Gastrocnemius medialis (tissue), 4 donors: ENCODE data around the gene ANKRD35. TPM values are rescaled to one million over a fixed set of nuclear protein-coding genes. Genes with fewer than 3 reads are reported as not detected.
"Not testable (repeated sequence)": the region's sequence is repeated elsewhere in the genome, so short reads cannot be mapped to it uniquely, and the experiment has no call there.

Experiments
- ATAC-seq, 2 donors: fragments of 150-250 bp; one replicate each; pipeline ENCODE4 v1.9.1; 2016
- DNase-seq, 2 donors: peaks; one replicate each; pipeline ENCODE4 v3.0.0-alpha.2; 2019
- H3K27ac ChIP-seq, 4 donors: fragments of 200-600 bp; sonication (generic); 1 replicate in 1 of 4; 2 replicates in 3 of 4; pipeline ENCODE4 v1.5.1; 2016 to 2018; ENCODE audit warnings: mild to moderate bottlenecking in 2 of 4, moderate library complexity in 1 of 4
- H3K27me3 ChIP-seq, 3 donors: fragments of 200-600 bp; sonication (generic) in 2 of 3; 1 replicate in 1 of 3; 2 replicates in 2 of 3; pipeline versions ENCODE4 v1.5.1 to v1.6.0; 2016 to 2019; ENCODE audit warnings: mild to moderate bottlenecking in 1 of 3, moderate library complexity in 1 of 3
- H3K36me3 ChIP-seq, 2 donors: fragments of 200-600 bp; sonication (generic) in 1 of 2; one replicate each; pipeline ENCODE4 v1.5.1; 2017 to 2018
- H3K4me1 ChIP-seq, 2 donors: fragments of 200-600 bp; sonication (generic) in 1 of 2; one replicate each; pipeline ENCODE4 v1.5.1; 2016 to 2017; ENCODE audit warnings: mild to moderate bottlenecking in 2 of 2
- H3K4me3 ChIP-seq, 4 donors: fragments of 200-600 bp; sonication (generic) in 3 of 4; 1 replicate in 1 of 4; 2 replicates in 3 of 4; pipeline ENCODE4 v1.5.1; 2016 to 2019; ENCODE audit warnings: mild to moderate bottlenecking in 2 of 4
- H3K9me3 ChIP-seq, 3 donors: fragments of 200-600 bp; sonication (generic) in 2 of 3; 1 replicate in 1 of 3; 2 replicates in 2 of 3; pipeline ENCODE4 v1.5.1; 2016 to 2019
- CTCF ChIP-seq, 5 experiments: fragments of 450-650 bp in 3 of 5; fragments of 200-600 bp in 2 of 5; sonication (generic) in 2 of 5; IDR thresholded peaks in 4 of 5; conservative IDR thresholded peaks in 1 of 5; 1 replicate in 4 of 5; 2 replicates in 1 of 5; pipeline ENCODE4 v1.5.1; 2016 to 2019; ENCODE audit warnings: antibody characterized with exemption in 5 of 5, mild to moderate bottlenecking in 3 of 5, moderate library complexity in 3 of 5
- POLR2A ChIP-seq, 2 donors: fragments of 450-650 bp; IDR thresholded peaks; one replicate each; pipeline ENCODE4 v1.6.1; 2017; ENCODE audit warnings: antibody characterized with exemption in 2 of 2, mild to moderate bottlenecking in 2 of 2, moderate library complexity in 2 of 2
- in situ Hi-C, 4 donors: fragments of 200-750 bp; cut with MboI; loops; one replicate each; pipeline versions ENCODE4 v1.15.0 to v1.8.0; 2017; ENCODE audit warnings: low sequenced_read_pairs in 4 of 4
- intact Hi-C: fragments of 100-400 bp; cut with DNase I; formaldehyde crosslinking; loops from one replicate; pipeline ENCODE4 v1.15.1; 2023; ENCODE audit warnings: low total_unique reads
- microRNA-seq, 2 donors: library from miRNA; unstranded; fragments of <30 nt; microRNA quantifications; one replicate each; pipeline ENCODE4, GENCODE V29; 2016; ENCODE audit warnings: borderline replicate concordance in 2 of 2
- total RNA-seq, 4 donors: library from RNA; depleted of rRNA; stranded (reverse); fragments of >200 nt; gene quantifications; one replicate each; pipeline versions ENCODE4 v1.1.0 to v1.2.3, GENCODE V29; 2016

Gene ANKRD35
- total RNA-seq, 4 donors from 2014 or later = 8.0 to 19.5 (median 10.7) TPM

- Histone ChIP-seq H3K4me3 (peak overlapping the region; percentile 63 to 80 (median 74)), H3K27ac (peak overlapping the region; percentile 86 to 92 (median 88)), H3K4me1 (peaks cover 13 to 15% of the 10 kb centered on the region in 2 donors), H3K27me3 (no peaks in the 10 kb centered on the region), H3K36me3 (peaks cover 8 to 38% of the 10 kb centered on the region in 2 donors), H3K9me3 (no peaks in the 10 kb centered on the region)
- intact Hi-C loops = loop anchor here (1.0 to 10.0 kb wide), 2 partner anchors 21 to 50 kb away; partner anchors contain the start of gene NUDT17
- DNase-seq = no peak
- no peak for ATAC-seq
- TF ChIP-seq CTCF (IDR thresholded peaks at IDR 0.05 in 4 of 5, conservative IDR thresholded peaks at IDR 0.05 in 1 of 5) = no peak
- TF ChIP-seq POLR2A (IDR thresholded peaks at IDR 0.05) = no peak
- in situ Hi-C loops = no loop called here
Measured at GRCh38 chr1:145824499-145824842, 61.2 kb downstream of the ANKRD35 start.

GRCh38 chr1:145823565-145824498 is 61.8 kb downstream of the ANKRD35 start, which contains the start of the genes POLR3C and RNF115:
Gene POLR3C, plus strand, starts transcription at chr1:145824200. Its CDS starts 1,577 bp downstream, at chr1:145825777.
Gene RNF115, minus strand, starts transcription at chr1:145824095. Its CDS starts 222 bp downstream, at chr1:145823873.
- ATAC-seq = peak; percentile 87 to 89
- in situ Hi-C loops = no loop called here
- intact Hi-C loops = loop anchor here (1.0 to 10.0 kb wide), 2 partner anchors 21 to 51 kb away; partner anchors contain the start of gene NUDT17

GRCh38 chr1:145822779-145823331 is 62.8 kb downstream of the ANKRD35 start:
- DNase-seq, in situ Hi-C loops, H3K27me3 ChIP-seq, H3K9me3 ChIP-seq: not testable (repeated sequence)
- ATAC-seq = peak; percentile 8 to 26
- H3K27ac ChIP-seq = peak overlapping the region; percentile 36 to 92 (median 84)
- H3K4me3 ChIP-seq = peak overlapping the region in 1 of 4 donors; percentile 72
- H3K36me3 ChIP-seq = peaks cover 5 to 22% of the 10 kb centered on the region in 2 donors
- intact Hi-C loops = loop anchor here (10.0 kb wide), 1 partner anchor 52 kb away; no protein-coding TSS in a partner anchor
- peaks cover 17 to 20% of the 10 kb centered on the region in 2 donors for H3K4me1 ChIP-seq

More at GRCh38 chr1:145823565-145824498, 61.8 kb downstream of the ANKRD35 start, which contains the start of the genes POLR3C and RNF115:
- Histone ChIP-seq H3K27ac (peak within 1 kb of the TSS; percentile 86 to 92 (median 88)), H3K4me3 (peak within 1 kb of the TSS; percentile 63 to 80 (median 74)), H3K36me3 (peaks cover 5 to 32% of the 10 kb centered on the region in 2 donors), H3K27me3 (no peaks in the 10 kb centered on the region), H3K4me1 (peaks cover 15 to 19% of the 10 kb centered on the region in 2 donors), H3K9me3 (no peaks in the 10 kb centered on the region)
- peak; percentile 94 to 97 for TF ChIP-seq POLR2A (IDR thresholded peaks at IDR 0.05)
- no peak for TF ChIP-seq CTCF (IDR thresholded peaks at IDR 0.05 in 4 of 5, conservative IDR thresholded peaks at IDR 0.05 in 1 of 5)
- peak; percentile 89 to 91 for DNase-seq

- H3K27me3 ChIP-seq, DNase-seq, in situ Hi-C loops, intact Hi-C loops, H3K36me3 ChIP-seq, H3K9me3 ChIP-seq: not testable (repeated sequence)
- H3K27ac ChIP-seq = peak overlapping the region; percentile 44 to 73 (median 57)
- H3K4me1 ChIP-seq = peaks cover 8 to 14% of the 10 kb centered on the region in 2 donors
- H3K4me3 ChIP-seq = peak overlapping the region in 1 of 4 donors; percentile 28
- peak; percentile 42 to 45 for ATAC-seq
Measured at GRCh38 chr1:145818095-145818494, 67.6 kb downstream of the ANKRD35 start.

Small RNA genes lying within 50 kb of the gene (microRNA-seq; reads per million reads assigned to microRNA genes)
- gene MIR6736 = 0 reads per million in 2 donors

Other genes with a start within 250 kb of the ANKRD35 start
- under 1 TPM in 1 of 4 donors, not detected in 3; 0.44 TPM for gene PDZK1, start 178.5 kb downstream of the ANKRD35 start, total RNA-seq
- not detected for gene CD160, start 166.4 kb downstream of the ANKRD35 start, total RNA-seq
- 10 to 100 TPM; 16.1 to 65.4 (median 37.3) TPM for gene RNF115, start 61.8 kb downstream of the ANKRD35 start, total RNA-seq
- gene POLR3C, start 61.7 kb downstream of the ANKRD35 start, total RNA-seq = 10 to 100 TPM; 23.0 to 27.8 (median 26.4) TPM
- 1 to 10 TPM in 1 of 4 donors, under 1 TPM in 2, not detected in 1; 0.46 to 2.2 (median 0.51) TPM for gene NUDT17, start 40.2 kb downstream of the ANKRD35 start, total RNA-seq
- 10 to 100 TPM; 26.2 to 40.0 (median 35.7) TPM for gene PIAS3, start 26.8 kb downstream of the ANKRD35 start, total RNA-seq
- gene ITGA10, start 24.2 kb upstream of the ANKRD35 start, total RNA-seq = 10 to 100 TPM in 3 of 4 donors, 1 to 10 TPM in 1; 6.4 to 20.0 (median 14.7) TPM
- gene PEX11B, start 32.9 kb upstream of the ANKRD35 start, total RNA-seq = 10 to 100 TPM; 23.2 to 46.0 (median 31.7) TPM
- gene RBM8A, start 41.6 kb upstream of the ANKRD35 start, total RNA-seq = 100 to 1,000 TPM; 199 to 589 (median 381) TPM
- gene LIX1L, start 72.2 kb upstream of the ANKRD35 start, total RNA-seq = 100 to 1,000 TPM in 1 of 4 donors, 10 to 100 TPM in 3; 37.1 to 108 (median 75.4) TPM
- 10 to 100 TPM in 1 of 4 donors, 1 to 10 TPM in 3; 3.3 to 19.0 (median 6.7) TPM for gene ANKRD34A, start 78.7 kb upstream of the ANKRD35 start, total RNA-seq
- gene POLR3GL, start 78.8 kb upstream of the ANKRD35 start, total RNA-seq = 10 to 100 TPM; 43.5 to 78.8 (median 59.4) TPM
- gene TXNIP, start 110.7 kb upstream of the ANKRD35 start, total RNA-seq = 1,000 to 10,000 TPM; 1,815 to 2,839 (median 2,202) TPM
- 100 to 1,000 TPM; 274 to 585 (median 420) TPM for gene HJV, start 135.9 kb upstream of the ANKRD35 start, total RNA-seq